HG03103 (cell line): ENCODE results near the gene FAM117B.

Source experiments
- ATAC-seq: cut with Tn5 transposase; IDR thresholded peaks from one replicate; pipeline ENCODE4 v1.9.1; 2021; ENCODE audit warnings: low read depth; ENCODE audit not compliant: unreplicated experiment

Gene FAM117B

GRCh38 chr2:202634556-202635427, at the start of gene FAM117B:
Gene FAM117B, plus strand, starts transcription at chr2:202634969. Its CDS starts 219 bp downstream, at chr2:202635188.
- ATAC-seq = peak; percentile 89

DNA sequence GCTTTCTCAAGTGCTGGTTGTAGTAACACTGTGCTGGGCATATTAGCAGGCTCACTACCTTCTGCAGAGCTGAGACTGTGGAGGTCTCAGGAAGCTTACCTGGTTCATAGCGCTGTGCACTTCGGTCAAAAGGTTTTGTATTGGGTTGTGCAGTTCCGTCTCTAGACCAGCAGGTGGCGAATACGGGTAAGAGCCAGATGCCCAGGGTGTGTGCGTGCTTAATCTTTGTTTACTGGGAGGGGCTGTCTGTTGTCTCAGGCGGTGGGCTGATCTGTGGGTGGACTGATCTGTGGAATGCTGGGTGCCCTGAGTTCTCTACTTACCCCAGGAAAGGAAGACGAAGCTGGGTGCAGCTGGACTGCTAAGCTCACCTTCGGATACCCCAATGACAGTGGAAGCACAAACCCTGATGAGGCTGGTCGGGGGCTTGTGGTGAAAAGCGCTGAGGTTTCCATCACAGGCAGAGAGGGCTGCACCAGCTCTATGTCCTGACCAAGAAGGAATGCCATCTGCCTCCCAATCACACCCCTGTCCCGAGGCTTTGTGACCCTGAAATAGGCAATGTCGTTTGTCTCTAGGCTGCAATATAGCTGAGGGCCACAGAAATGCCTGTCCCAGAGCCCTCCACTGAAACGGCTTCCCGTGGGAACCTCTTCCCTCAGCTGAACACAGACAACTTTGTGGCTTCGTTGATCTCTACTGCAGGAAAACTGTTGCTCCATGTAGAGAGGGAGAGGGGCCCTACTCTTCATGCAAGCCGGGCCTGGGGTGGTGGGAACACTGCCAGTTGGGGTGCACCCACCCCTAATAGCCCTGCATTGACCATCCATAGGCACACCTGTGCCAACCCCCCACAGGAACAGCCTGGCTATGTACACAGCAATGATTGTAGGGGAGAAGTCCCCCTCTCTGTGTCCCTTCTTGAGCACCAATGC, 45.9 kb upstream of the FAM117B start:
- ATAC-seq = no peak

DNA sequence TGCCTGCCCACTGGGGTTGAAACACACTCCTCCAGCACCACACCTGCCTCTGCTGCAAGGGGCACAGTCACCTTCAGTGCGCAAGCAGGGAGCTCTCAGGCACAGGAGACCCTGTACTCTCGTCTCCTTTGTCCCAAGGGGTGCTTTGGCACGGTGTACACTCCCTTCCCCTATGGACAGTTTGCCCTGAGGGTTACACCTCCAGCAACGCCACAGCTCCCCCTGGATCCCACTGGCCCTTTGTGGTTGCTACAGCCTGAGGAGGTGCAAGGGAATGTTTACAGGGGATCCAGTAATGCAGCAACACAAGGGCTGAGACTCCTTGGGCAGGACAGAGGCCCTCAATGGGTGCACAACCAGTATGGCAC, 45.2 kb upstream of the FAM117B start:
- no peak for ATAC-seq

GRCh38 chr2:202592566-202592965, 42.2 kb upstream of the FAM117B start:
- no peak for ATAC-seq

GRCh38 chr2:202599105-202599504, 35.7 kb upstream of the FAM117B start:
- ATAC-seq = no peak

DNA sequence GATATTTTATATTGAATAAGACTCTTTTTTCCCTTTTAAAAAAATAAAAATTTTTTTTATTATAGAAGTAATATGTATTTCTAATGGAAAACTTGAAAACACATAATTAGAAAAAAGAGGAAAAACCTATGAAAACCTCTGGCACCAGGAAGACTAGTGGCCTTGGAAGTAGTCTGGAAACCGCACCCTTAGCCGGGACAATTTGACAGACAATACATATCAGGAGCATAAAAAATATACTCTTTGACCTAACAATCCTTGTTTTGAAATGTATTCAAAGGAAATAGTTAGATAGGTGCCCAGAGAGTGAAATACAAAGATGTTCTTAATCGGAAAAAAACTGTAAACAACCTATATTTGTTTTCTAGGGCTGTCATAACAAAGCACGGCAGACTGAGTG, 34.9 kb upstream of the FAM117B start:
- no peak for ATAC-seq

- no peak for ATAC-seq
These were observed 30.1 kb upstream of the FAM117B start for GRCh38 chr2:202604699-202605098.

- ATAC-seq = no peak
These were observed 29.6 kb upstream of the FAM117B start for GRCh38 chr2:202605174-202605573.

GRCh38 chr2:202608142-202608852, 26.5 kb upstream of the FAM117B start:
- ATAC-seq = peak; percentile 32

GRCh38 chr2:202609381-202610145, 25.2 kb upstream of the FAM117B start:
- ATAC-seq = peak; percentile 76

DNA sequence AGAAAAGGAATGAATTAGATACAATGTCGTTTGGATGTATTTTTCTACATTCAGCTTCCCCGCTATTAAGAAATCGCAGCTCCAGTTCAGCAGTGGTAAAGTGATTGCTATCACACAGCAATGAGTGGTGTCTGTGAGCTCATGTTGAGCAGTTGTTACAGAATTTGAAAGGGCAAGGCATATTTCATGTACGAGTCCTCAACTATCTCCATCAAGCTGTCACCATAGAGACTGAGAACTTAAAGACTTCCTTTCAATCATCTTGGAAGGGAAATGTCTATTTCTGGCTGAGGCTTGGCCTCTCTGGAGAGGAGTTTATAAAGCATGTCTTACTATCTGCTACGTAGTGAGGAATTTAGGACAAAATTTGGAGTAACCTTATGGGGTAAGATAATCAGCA, 24.4 kb upstream of the FAM117B start:
- no peak for ATAC-seq

GRCh38 chr2:202612145-202612544, 22.6 kb upstream of the FAM117B start:
- no peak for ATAC-seq

GRCh38 chr2:202613479-202613878, 21.3 kb upstream of the FAM117B start:
- ATAC-seq = no peak

DNA sequence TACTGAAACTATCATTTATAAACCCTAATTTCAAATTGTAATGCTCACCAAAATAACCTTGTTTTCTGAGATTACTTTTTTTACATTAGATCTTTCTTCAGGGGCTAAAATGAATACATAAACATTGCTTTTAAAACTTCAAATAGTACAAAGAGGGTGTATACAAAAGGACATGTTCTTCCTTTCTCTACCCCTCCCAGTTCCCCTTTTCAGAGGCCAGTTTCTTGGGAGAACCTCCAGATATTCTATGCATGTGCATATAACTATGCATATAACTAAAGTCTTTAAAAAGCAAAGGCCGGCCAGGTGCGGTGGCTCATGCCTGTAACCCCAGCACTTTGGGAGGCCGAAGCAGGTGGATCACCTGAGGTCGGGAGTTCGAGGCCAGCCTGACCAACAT, 10.6 kb upstream of the FAM117B start:
- ATAC-seq = no peak

DNA sequence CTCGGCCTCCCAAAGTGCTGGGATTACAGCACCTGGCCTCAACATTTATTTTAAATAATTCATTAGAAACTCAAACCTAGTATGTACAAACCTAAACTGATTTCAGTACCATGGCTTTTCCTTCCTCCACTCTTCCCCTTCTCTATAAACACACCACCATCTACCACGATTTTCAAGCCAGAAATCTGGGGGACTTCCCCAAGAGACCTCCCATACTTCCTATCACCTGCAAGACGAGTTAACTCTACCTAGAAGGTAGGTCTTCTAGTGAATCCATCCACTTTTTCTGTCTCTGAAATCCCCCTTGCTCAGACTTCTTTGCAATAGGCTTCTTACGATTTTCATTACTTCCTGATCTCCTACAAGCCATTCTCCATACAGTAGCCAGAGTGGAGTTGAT, 7.7 kb upstream of the FAM117B start:
- ATAC-seq = no peak

GRCh38 chr2:202628646-202629198, 6.0 kb upstream of the FAM117B start:
- no peak for ATAC-seq

DNA sequence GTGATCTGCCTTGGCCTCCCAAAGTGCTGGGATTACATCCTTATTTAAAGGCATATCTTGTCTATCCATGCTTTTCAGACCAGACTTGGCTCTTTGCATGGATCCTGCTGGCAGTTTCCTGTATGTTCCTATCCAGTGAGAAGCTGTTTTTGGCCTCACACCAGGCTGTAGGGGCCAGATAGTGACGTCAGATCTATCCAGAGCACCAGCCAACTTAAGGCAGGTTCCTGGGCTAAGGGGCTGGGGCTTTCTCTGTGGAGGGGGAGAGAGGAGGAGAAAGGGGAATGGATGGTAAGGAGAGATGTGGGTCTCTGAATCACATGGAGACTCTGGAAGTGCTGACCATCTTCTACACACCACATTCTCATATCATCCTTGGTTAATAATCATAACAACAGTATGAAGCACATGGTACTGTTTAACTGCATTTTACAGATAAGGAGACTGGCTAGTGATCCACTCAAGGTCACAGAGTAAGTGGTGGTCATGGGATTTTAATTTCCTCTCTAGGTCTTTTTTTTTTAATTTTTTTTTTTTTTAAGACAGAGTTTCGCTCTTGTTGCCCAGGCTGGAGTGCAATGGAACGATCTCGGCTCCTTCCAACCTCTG, 2.0 kb upstream of the FAM117B start:
- ATAC-seq = no peak

- no peak for ATAC-seq
These were observed 1.3 kb upstream of the FAM117B start for GRCh38 chr2:202633470-202633869.

DNA sequence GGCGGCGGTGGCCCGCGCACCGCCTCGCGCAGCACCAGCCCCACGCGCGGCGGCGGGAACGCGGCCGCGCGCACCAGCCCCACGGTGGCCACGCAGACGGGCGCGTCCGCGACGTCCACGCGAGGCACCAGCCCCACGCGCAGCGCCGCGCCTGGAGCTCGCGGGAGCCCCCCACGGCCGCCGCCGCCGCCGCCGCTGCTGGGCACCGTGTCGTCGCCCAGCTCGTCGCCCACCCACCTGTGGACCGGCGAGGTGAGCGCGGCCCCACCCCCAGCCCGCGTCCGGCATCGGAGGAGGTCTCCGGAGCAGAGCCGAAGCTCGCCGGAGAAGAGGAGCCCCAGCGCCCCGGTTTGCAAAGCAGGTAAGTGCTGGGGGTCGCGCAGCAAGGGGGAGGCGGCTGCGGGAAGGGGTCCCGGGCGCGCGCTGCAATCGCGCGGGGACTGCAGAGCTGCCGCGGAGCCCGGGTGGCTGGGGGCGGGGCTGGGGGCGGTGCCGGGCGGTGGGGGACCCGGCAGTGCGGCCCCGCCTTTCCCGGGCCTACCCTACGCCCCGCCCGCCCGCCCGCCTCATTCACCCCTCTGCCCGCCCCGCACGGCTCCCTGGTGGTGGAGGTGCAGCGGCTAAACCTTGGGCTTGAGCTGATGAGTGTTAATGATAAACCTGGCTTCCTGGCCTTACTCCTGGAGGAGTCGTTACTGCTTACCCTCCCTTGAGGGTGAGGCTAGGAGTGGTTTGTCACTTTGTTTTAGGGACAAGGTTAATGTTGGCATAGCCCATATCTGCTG, 851 bp downstream of the FAM117B start:
- ATAC-seq = peak; percentile 39
